Measurements from ENCODE around the gene RCCD1. TPM values are rescaled to one million over a fixed set of nuclear protein-coding genes. Genes with fewer than 3 reads are reported as not detected.
"Not testable (repeated sequence)": the region's sequence is repeated elsewhere in the genome, so short reads cannot be mapped to it uniquely, and the experiment has no call there.

Gene RCCD1
- total RNA-seq, 5 donors from 2014 or later (not counting 1 experiment from before 2014, with no cell fraction given), result 5.7 to 21.2 (median 15.8) TPM

- 97% methylated on average over 4 of the region's 7 CpGs for WGBS (ENCODE audit: insufficient coverage)
- Mint-ChIP-seq H3K4me3 (peak overlapping the region in 2 of 3 donors; percentile 27 to 44), H3K4me1 (peaks cover 28 to 33% (median 32%) of the 10 kb centered on the region in 3 donors), H3K27ac (peak overlapping the region in 1 of 2 donors; percentile 25)
- DNase-seq; H3K36me3 ChIP-seq (ENCODE audit: control insufficient read depth in 2 of 2, extremely low read depth in 1 of 2, insufficient read depth in 1 of 2, low read length in 1 of 2); ATAC-seq (replicated peaks in 1 of 4); H3K27ac ChIP-seq (ENCODE audit: low read length); POLR2A ChIA-PET; H3K9me3 Mint-ChIP-seq; H3K27me3 Mint-ChIP-seq; H3K27me3 ChIP-seq (replicated peaks in 1 of 2; ENCODE audit: control insufficient read depth in 2 of 2, extremely low read depth in 1 of 2, insufficient read depth in 2 of 2, low read length in 1 of 2); H3K9me3 ChIP-seq; H3K4me3 ChIP-seq (ENCODE audit: control insufficient read depth in 1 of 2, extremely low read depth in 1 of 2, low read length in 1 of 2); H3K36me3 Mint-ChIP-seq: not testable (repeated sequence)
- peaks cover 13 to 38% of the 10 kb centered on the region in 2 experiments for H3K4me1 ChIP-seq (ENCODE audit: control insufficient read depth in 1 of 2, extremely low read depth in 1 of 2, insufficient read depth in 2 of 2, low read length in 2 of 2)
- CTCF ChIA-PET, result interaction anchor here in 1 of 2 donors (0.7 kb wide), 3 partner anchors 15 to 623 kb away, joined by 3 read pairs; no protein-coding TSS in a partner anchor
Measured at GRCh38 chr15:90928106-90928505, 26.6 kb upstream of the RCCD1 start.

- Histone ChIP-seq H3K27ac (ENCODE audit: low read length) (peak overlapping the region; percentile 89), H3K9me3 (no peaks in the 10 kb centered on the region), H3K36me3 (ENCODE audit: control insufficient read depth in 2 of 2, extremely low read depth in 1 of 2, insufficient read depth in 1 of 2, low read length in 1 of 2) (no peaks in the 10 kb centered on the region), H3K4me1 (ENCODE audit: control insufficient read depth in 1 of 2, extremely low read depth in 1 of 2, insufficient read depth in 2 of 2, low read length in 2 of 2) (peaks cover 19 to 49% of the 10 kb centered on the region in 2 experiments), H3K4me3 (ENCODE audit: control insufficient read depth in 1 of 2, extremely low read depth in 1 of 2, low read length in 1 of 2) (peak overlapping the region; percentile 76 to 77), H3K27me3 (replicated peaks in 1 of 2; ENCODE audit: control insufficient read depth in 2 of 2, extremely low read depth in 1 of 2, insufficient read depth in 2 of 2, low read length in 1 of 2) (no peaks in the 10 kb centered on the region)
- no peaks in the 10 kb centered on the region for H3K9me3 Mint-ChIP-seq
- H3K4me1 Mint-ChIP-seq, result peaks cover 33 to 39% (median 38%) of the 10 kb centered on the region in 3 donors
- peak overlapping the region; percentile 90 to 97 (median 95) for H3K4me3 Mint-ChIP-seq
- H3K27ac Mint-ChIP-seq, result peak overlapping the region; percentile 98
- POLR2A ChIA-PET, result interaction anchor here in 1 of 2 donors (0.5 kb wide), 1 partner anchor 24 kb away, joined by 3 read pairs; no protein-coding TSS in a partner anchor
- no peak for DNase-seq
- ATAC-seq (replicated peaks in 1 of 4), result no peak
- CTCF ChIA-PET, result interaction anchor here (0.6 to 1.3 kb wide), 7 partner anchors 26 to 1031 kb away, joined by 3 to 4 read pairs (median 3); partner anchors contain the start of gene BLM (in 1 of the 2)
- WGBS (ENCODE audit: insufficient coverage), result 30% methylated on average over 10 of the region's 21 CpGs
- H3K27me3 Mint-ChIP-seq, result no peaks in the 10 kb centered on the region
- no peaks in the 10 kb centered on the region for H3K36me3 Mint-ChIP-seq
Measured at GRCh38 chr15:90929246-90930019, 25.3 kb upstream of the RCCD1 start.

- H3K4me1 ChIP-seq (ENCODE audit: control insufficient read depth in 1 of 2, extremely low read depth in 1 of 2, insufficient read depth in 2 of 2, low read length in 2 of 2), result peaks cover 28 to 62% of the 10 kb centered on the region in 2 experiments
- no peaks in the 10 kb centered on the region for H3K27me3 Mint-ChIP-seq
- peaks cover 40 to 48% (median 44%) of the 10 kb centered on the region in 3 donors for H3K4me1 Mint-ChIP-seq
- peak in 1 of 35 experiments; percentile 15 for DNase-seq
- peak overlapping the region; percentile 90 to 97 (median 95) for H3K4me3 Mint-ChIP-seq
- 77% methylated on average over 14 of the region's 15 CpGs for WGBS (ENCODE audit: insufficient coverage)
- peak overlapping the region; percentile 93 for H3K27ac ChIP-seq (ENCODE audit: low read length)
- no peaks in the 10 kb centered on the region for H3K27me3 ChIP-seq (replicated peaks in 1 of 2; ENCODE audit: control insufficient read depth in 2 of 2, extremely low read depth in 1 of 2, insufficient read depth in 2 of 2, low read length in 1 of 2)
- no peaks in the 10 kb centered on the region for H3K36me3 Mint-ChIP-seq
- H3K36me3 ChIP-seq (ENCODE audit: control insufficient read depth in 2 of 2, extremely low read depth in 1 of 2, insufficient read depth in 1 of 2, low read length in 1 of 2), result no peaks in the 10 kb centered on the region
- peak overlapping the region; percentile 98 for H3K27ac Mint-ChIP-seq
- no peaks in the 10 kb centered on the region for H3K9me3 Mint-ChIP-seq
- POLR2A ChIA-PET, result interaction anchor here in 1 of 2 donors (0.5 to 1.5 kb wide), 2 partner anchors 45 to 87 kb away, joined by 3 to 4 read pairs; no protein-coding TSS in a partner anchor
- H3K9me3 ChIP-seq, result no peaks in the 10 kb centered on the region
- H3K4me3 ChIP-seq (ENCODE audit: control insufficient read depth in 1 of 2, extremely low read depth in 1 of 2, low read length in 1 of 2), result peak overlapping the region; percentile 76 to 100
- CTCF ChIA-PET, result interaction anchor here (0.5 to 5.4 kb wide), 23 partner anchors 8 to 697 kb away, joined by 3 to 78 read pairs (median 5); partner anchors contain the start of genes RCCD1 (in 2 of the 2), BLM (in 1 of the 2), CIB1 (in 1 of the 2) and MAN2A2 (in 1 of the 2)
- no peak for ATAC-seq (replicated peaks in 1 of 4)
Measured at GRCh38 chr15:90930861-90931574, 23.7 kb upstream of the RCCD1 start.

- ATAC-seq (replicated peaks in 1 of 4) (no peak), DNase-seq (no peak)
- H3K27me3 ChIP-seq (replicated peaks in 1 of 2; ENCODE audit: control insufficient read depth in 2 of 2, extremely low read depth in 1 of 2, insufficient read depth in 2 of 2, low read length in 1 of 2), result no peaks in the 10 kb centered on the region
- no peaks in the 10 kb centered on the region for H3K9me3 ChIP-seq
- Mint-ChIP-seq H3K4me1 (peaks cover 45 to 53% (median 49%) of the 10 kb centered on the region in 3 donors), H3K4me3 (peak overlapping the region; percentile 90 to 97 (median 95)), H3K27me3 (no peaks in the 10 kb centered on the region), H3K36me3 (peaks cover 3% of the 10 kb centered on the region), H3K9me3 (no peaks in the 10 kb centered on the region), H3K27ac (peak overlapping the region; percentile 98)
- peaks cover 0 to 3% of the 10 kb centered on the region in 2 donors for H3K36me3 ChIP-seq (ENCODE audit: control insufficient read depth in 2 of 2, extremely low read depth in 1 of 2, insufficient read depth in 1 of 2, low read length in 1 of 2)
- H3K4me1 ChIP-seq (ENCODE audit: control insufficient read depth in 1 of 2, extremely low read depth in 1 of 2, insufficient read depth in 2 of 2, low read length in 2 of 2), result peaks cover 28 to 67% of the 10 kb centered on the region in 2 experiments
- CTCF ChIA-PET, result interaction anchor here (0.5 to 5.4 kb wide), 24 partner anchors 9 to 1037 kb away, joined by 3 to 78 read pairs (median 5); partner anchors contain the start of genes RCCD1 (in 2 of the 2), BLM (in 1 of the 2), CIB1 (in 1 of the 2) and MAN2A2 (in 1 of the 2)
- peak overlapping the region; percentile 93 for H3K27ac ChIP-seq (ENCODE audit: low read length)
- POLR2A ChIA-PET, result interaction anchor here in 1 of 2 donors (1.5 kb wide), 1 partner anchor 46 kb away, joined by 3 read pairs; no protein-coding TSS in a partner anchor
- peak overlapping the region; percentile 63 to 100 for H3K4me3 ChIP-seq (ENCODE audit: control insufficient read depth in 1 of 2, extremely low read depth in 1 of 2, low read length in 1 of 2)
- 5% methylated on average over 4 of the region's 6 CpGs for WGBS (ENCODE audit: insufficient coverage)
Measured at GRCh38 chr15:90931575-90931827, 23.2 kb upstream of the RCCD1 start.

- Mint-ChIP-seq H3K27ac (peak within 1 kb of the TSS; percentile 98), H3K27me3 (no peaks in the 10 kb centered on the region), H3K36me3 (peaks cover 3% of the 10 kb centered on the region), H3K9me3 (no peaks in the 10 kb centered on the region), H3K4me1 (peaks cover 49 to 57% (median 54%) of the 10 kb centered on the region in 3 donors), H3K4me3 (peak within 1 kb of the TSS; percentile 90 to 97 (median 95))
- POLR2A ChIA-PET, result interaction anchor here in 1 of 2 donors (1.5 kb wide), 1 partner anchor 46 kb away, joined by 3 read pairs; no protein-coding TSS in a partner anchor
- ATAC-seq (replicated peaks in 1 of 4) (peak; percentile 57 to 62 (median 58)), DNase-seq (peak; percentile 73 to 92 (median 84))
- CTCF ChIA-PET, result interaction anchor here (0.5 to 5.4 kb wide), 29 partner anchors 9 to 1037 kb away, joined by 3 to 78 read pairs (median 4); partner anchors contain the start of genes MAN2A2 (in 2 of the 2), RCCD1 (in 2 of the 2), BLM (in 1 of the 2) and CIB1 (in 1 of the 2)
- WGBS (ENCODE audit: insufficient coverage), result 0% methylated on average over 38 of the region's 52 CpGs
- peak within 1 kb of the TSS; percentile 93 for H3K27ac ChIP-seq (ENCODE audit: low read length)
- peaks cover 0 to 8% of the 10 kb centered on the region in 2 donors for H3K36me3 ChIP-seq (ENCODE audit: control insufficient read depth in 2 of 2, extremely low read depth in 1 of 2, insufficient read depth in 1 of 2, low read length in 1 of 2)
- peaks cover 30 to 70% of the 10 kb centered on the region in 2 experiments for H3K4me1 ChIP-seq (ENCODE audit: control insufficient read depth in 1 of 2, extremely low read depth in 1 of 2, insufficient read depth in 2 of 2, low read length in 2 of 2)
- H3K9me3 ChIP-seq, result no peaks in the 10 kb centered on the region
- H3K4me3 ChIP-seq (ENCODE audit: control insufficient read depth in 1 of 2, extremely low read depth in 1 of 2, low read length in 1 of 2), result peak within 1 kb of the TSS; percentile 63 to 100
- H3K27me3 ChIP-seq (replicated peaks in 1 of 2; ENCODE audit: control insufficient read depth in 2 of 2, extremely low read depth in 1 of 2, insufficient read depth in 2 of 2, low read length in 1 of 2), result no peaks in the 10 kb centered on the region
Measured at GRCh38 chr15:90931828-90932659, 22.6 kb upstream of the RCCD1 start, which contains the start of gene HDDC3. TSS of gene HDDC3 (minus strand) at chr15:90932549. CDS start at chr15:90932540, 9 bp downstream.

All from T-cell (primary cell).